GM19035 (cell line): ENCODE measurements around the gene SMPDL3B.

Experiments
- ATAC-seq: cut with Tn5 transposase; IDR thresholded peaks from one replicate; pipeline ENCODE4 v1.9.1; 2021; ENCODE audit not compliant: unreplicated experiment

SMPDL3B gene

GRCh38 chr1:27940297-27940696, 5.5 kb downstream of the SMPDL3B start:
- no peak for ATAC-seq

- ATAC-seq, result no peak
Measured at GRCh38 chr1:27940870-27941560, 6.2 kb downstream of the SMPDL3B start.

- no peak for ATAC-seq
Measured at GRCh38 chr1:27941671-27942540, 7.1 kb downstream of the SMPDL3B start.

GRCh38 chr1:27945020-27945419, 10.2 kb downstream of the SMPDL3B start:
- no peak for ATAC-seq

- no peak for ATAC-seq
Measured at GRCh38 chr1:27949027-27949426, 14.2 kb downstream of the SMPDL3B start.

GRCh38 chr1:27951396-27951795, 16.6 kb downstream of the SMPDL3B start:
- no peak for ATAC-seq

GRCh38 chr1:27952147-27952546, 17.3 kb downstream of the SMPDL3B start:
- ATAC-seq, result no peak

GRCh38 chr1:27954186-27954585, 19.4 kb downstream of the SMPDL3B start:
- no peak for ATAC-seq

- ATAC-seq, result no peak
Measured at GRCh38 chr1:27955076-27955475, 20.3 kb downstream of the SMPDL3B start.

GRCh38 chr1:27956761-27957160, 22.0 kb downstream of the SMPDL3B start:
- ATAC-seq, result no peak

- ATAC-seq, result no peak
Measured at GRCh38 chr1:27957655-27958054, 22.9 kb downstream of the SMPDL3B start.

- no peak for ATAC-seq
Measured at GRCh38 chr1:27958513-27958912, 23.7 kb downstream of the SMPDL3B start.

GRCh38 chr1:27959792-27960603, 25.2 kb downstream of the SMPDL3B start, which contains the start of gene XKR8:
XKR8 (plus strand) TSS chr1:27959973; CDS start chr1:27960070, 97 bp downstream.
- peak; percentile 78 for ATAC-seq

GRCh38 chr1:27960762-27961645, 26.2 kb downstream of the SMPDL3B start:
- ATAC-seq, result no peak

GRCh38 chr1:27961646-27962221, 26.9 kb downstream of the SMPDL3B start:
- ATAC-seq, result no peak

GRCh38 chr1:27963393-27963792, 28.6 kb downstream of the SMPDL3B start:
- no peak for ATAC-seq

GRCh38 chr1:27966402-27967105, 31.8 kb downstream of the SMPDL3B start:
- no peak for ATAC-seq

- ATAC-seq, result no peak
Measured at GRCh38 chr1:27967106-27967883, 32.5 kb downstream of the SMPDL3B start.
